ENCODE data around the gene SPACDR.

The SPACDR gene

DNA sequence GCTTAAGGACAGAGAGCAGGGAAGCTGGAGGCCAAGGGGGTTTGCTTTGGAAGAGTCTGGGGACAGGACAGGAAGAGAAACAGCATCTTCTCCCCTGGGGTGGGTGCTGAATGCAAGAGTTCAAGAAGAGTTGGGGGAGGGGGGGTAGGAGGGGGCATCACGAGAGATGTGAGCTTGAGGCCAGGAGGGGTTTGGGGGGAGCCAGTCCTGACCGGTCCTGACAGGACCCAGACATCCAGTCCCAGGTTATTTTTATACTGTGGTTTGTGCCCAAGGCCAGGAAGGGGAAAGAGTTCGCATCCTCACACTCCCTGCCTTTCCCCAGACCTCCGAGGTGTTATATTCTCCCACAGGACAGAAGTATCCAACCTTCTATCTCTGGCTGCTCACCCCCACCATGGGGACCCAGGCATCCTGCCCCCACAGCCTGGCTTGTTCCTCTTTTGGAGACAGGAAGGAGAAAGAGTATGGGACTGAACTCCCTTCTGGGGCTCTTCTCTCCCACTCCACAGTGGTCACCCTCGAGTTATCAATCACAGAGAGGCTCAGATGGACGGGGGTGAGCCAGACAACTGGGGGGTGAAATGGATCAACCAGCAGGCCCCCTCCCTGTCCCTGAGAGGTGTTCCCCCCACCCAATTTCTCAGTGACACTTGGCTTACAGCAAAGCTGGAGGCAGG, 12.2 kb upstream of the SPACDR start:
- H3K27me3 ChIP-seq (ENCODE audit: low read depth, low read length), result no peaks in the 10 kb centered on the region
- peaks cover 33% of the 10 kb centered on the region for H4K20me1 ChIP-seq (ENCODE audit: insufficient read depth, low read length)
- peak overlapping the region; percentile 90 for H3K4me2 ChIP-seq (ENCODE audit: low read length)
- TF ChIP-seq, protein P1, sequence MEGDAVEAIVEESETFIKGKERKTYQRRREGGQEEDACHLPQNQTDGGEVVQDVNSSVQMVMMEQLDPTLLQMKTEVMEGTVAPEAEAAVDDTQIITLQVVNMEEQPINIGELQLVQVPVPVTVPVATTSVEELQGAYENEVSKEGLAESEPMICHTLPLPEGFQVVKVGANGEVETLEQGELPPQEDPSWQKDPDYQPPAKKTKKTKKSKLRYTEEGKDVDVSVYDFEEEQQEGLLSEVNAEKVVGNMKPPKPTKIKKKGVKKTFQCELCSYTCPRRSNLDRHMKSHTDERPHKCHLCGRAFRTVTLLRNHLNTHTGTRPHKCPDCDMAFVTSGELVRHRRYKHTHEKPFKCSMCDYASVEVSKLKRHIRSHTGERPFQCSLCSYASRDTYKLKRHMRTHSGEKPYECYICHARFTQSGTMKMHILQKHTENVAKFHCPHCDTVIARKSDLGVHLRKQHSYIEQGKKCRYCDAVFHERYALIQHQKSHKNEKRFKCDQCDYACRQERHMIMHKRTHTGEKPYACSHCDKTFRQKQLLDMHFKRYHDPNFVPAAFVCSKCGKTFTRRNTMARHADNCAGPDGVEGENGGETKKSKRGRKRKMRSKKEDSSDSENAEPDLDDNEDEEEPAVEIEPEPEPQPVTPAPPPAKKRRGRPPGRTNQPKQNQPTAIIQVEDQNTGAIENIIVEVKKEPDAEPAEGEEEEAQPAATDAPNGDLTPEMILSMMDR (IDR thresholded peaks at IDR 0.05; ENCODE audit: low read depth, low read length), result no peak
- TF ChIP-seq EZH2phosphoT487 (IDR thresholded peaks at IDR 0.05; ENCODE audit: low read depth), result no peak
- no peak overlapping the region for H2AFZ ChIP-seq (ENCODE audit: low read depth, low read length)
- no peaks in the 10 kb centered on the region for H3K9me3 ChIP-seq (ENCODE audit: insufficient read depth, low read length)
- H3K4me3 ChIP-seq (ENCODE audit: low read length), result peak overlapping the region; percentile 37
- H3K9ac ChIP-seq (ENCODE audit: low read length), result no peak overlapping the region
- peaks cover 41% of the 10 kb centered on the region for H3K4me1 ChIP-seq (ENCODE audit: low read length)
- peaks cover 26% of the 10 kb centered on the region for H3K79me2 ChIP-seq (ENCODE audit: low read length)
- no peak overlapping the region for H3K27ac ChIP-seq (ENCODE audit: low read length)
- H3K36me3 ChIP-seq (replicated peaks; ENCODE audit: low read depth, low read length), result peaks cover 23% of the 10 kb centered on the region

DNA sequence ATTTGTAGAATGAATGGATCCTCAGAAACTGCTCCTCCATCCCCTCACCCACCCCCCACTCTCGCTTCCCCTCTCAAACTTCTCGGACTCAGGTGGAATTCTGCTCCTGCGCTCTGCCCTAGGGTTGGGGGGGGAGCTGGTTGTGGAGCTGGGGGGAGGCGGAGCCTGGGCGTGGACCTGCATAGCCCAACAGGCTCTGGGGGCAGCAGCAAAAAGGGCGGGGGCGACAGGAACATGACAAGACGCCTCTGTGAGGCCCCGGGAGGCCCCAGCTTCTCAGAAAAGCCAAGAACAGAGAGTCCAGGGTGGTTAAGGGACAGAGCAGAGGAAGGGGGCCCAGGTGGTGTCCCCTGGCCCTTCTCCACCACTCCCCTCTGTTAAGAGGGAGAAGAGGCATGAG, 11.5 kb upstream of the SPACDR start:
- peak overlapping the region; percentile 90 for H3K4me2 ChIP-seq (ENCODE audit: low read length)
- H3K79me2 ChIP-seq (ENCODE audit: low read length), result peaks cover 26% of the 10 kb centered on the region
- TF ChIP-seq, protein P1 (IDR thresholded peaks at IDR 0.05; ENCODE audit: low read depth, low read length), result no peak
- TF ChIP-seq EZH2phosphoT487 (IDR thresholded peaks at IDR 0.05; ENCODE audit: low read depth), result no peak
- peaks cover 37% of the 10 kb centered on the region for H3K4me1 ChIP-seq (ENCODE audit: low read length)
- no peaks in the 10 kb centered on the region for H3K27me3 ChIP-seq (ENCODE audit: low read depth, low read length)
- peaks cover 33% of the 10 kb centered on the region for H4K20me1 ChIP-seq (ENCODE audit: insufficient read depth, low read length)
- H3K4me3 ChIP-seq (ENCODE audit: low read length), result peak overlapping the region; percentile 37
- no peak overlapping the region; the same call in 1 of the 2 replicates for H3K9ac ChIP-seq (ENCODE audit: low read length)
- no peak overlapping the region for H2AFZ ChIP-seq (ENCODE audit: low read depth, low read length)
- peaks cover 26% of the 10 kb centered on the region for H3K36me3 ChIP-seq (replicated peaks; ENCODE audit: low read depth, low read length)
- H3K27ac ChIP-seq (ENCODE audit: low read length), result no peak overlapping the region
- no peaks in the 10 kb centered on the region for H3K9me3 ChIP-seq (ENCODE audit: insufficient read depth, low read length)

DNA sequence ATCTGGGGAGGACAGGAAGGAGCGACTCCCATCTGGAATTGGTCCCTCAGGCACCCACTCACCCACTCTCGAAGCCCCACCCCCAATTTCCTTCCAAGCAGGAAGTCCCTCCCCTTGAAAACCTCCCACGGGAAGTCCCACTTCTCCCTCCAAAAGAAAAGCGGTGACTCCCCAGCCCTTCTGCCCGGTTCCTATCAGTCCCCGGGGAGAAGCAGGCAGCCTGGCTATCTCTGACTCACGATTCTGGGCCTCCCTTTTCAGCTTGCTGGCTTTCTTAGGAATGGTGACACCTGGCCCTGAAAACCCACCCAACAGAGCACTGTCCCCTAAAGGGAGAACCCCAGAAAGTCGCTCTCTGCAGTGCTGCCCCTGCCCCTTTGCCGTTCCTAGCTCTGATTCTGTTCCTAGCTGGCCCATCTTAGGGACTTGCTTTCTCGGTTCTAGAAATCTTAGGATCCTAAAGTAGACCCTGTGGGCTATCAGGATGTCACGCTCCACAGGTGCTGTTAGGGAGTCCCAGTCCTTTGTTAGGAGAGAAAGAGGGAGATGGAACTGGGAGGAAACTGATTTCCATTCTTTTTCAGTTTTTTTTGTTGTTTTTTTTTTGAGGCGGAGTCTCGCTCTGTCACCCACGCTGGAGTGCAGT, 8.9 kb upstream of the SPACDR start:
- Histone ChIP-seq H2AFZ (ENCODE audit: low read depth, low read length) (no peak overlapping the region), H3K4me1 (ENCODE audit: low read length) (peaks cover 32% of the 10 kb centered on the region), H3K9ac (ENCODE audit: low read length) (no peak overlapping the region), H3K79me2 (ENCODE audit: low read length) (peaks cover 16% of the 10 kb centered on the region), H3K9me3 (ENCODE audit: insufficient read depth, low read length) (no peaks in the 10 kb centered on the region), H3K27ac (ENCODE audit: low read length) (no peak overlapping the region), H3K4me3 (ENCODE audit: low read length) (no peak overlapping the region), H4K20me1 (ENCODE audit: insufficient read depth, low read length) (peaks cover 39% of the 10 kb centered on the region), H3K36me3 (replicated peaks; ENCODE audit: low read depth, low read length) (peaks cover 30% of the 10 kb centered on the region), H3K4me2 (ENCODE audit: low read length) (no peak overlapping the region), H3K27me3 (ENCODE audit: low read depth, low read length) (no peaks in the 10 kb centered on the region)
- TF ChIP-seq EZH2phosphoT487 (IDR thresholded peaks at IDR 0.05; ENCODE audit: low read depth), result no peak
- TF ChIP-seq, protein P1 (IDR thresholded peaks at IDR 0.05; ENCODE audit: low read depth, low read length), result no peak

DNA sequence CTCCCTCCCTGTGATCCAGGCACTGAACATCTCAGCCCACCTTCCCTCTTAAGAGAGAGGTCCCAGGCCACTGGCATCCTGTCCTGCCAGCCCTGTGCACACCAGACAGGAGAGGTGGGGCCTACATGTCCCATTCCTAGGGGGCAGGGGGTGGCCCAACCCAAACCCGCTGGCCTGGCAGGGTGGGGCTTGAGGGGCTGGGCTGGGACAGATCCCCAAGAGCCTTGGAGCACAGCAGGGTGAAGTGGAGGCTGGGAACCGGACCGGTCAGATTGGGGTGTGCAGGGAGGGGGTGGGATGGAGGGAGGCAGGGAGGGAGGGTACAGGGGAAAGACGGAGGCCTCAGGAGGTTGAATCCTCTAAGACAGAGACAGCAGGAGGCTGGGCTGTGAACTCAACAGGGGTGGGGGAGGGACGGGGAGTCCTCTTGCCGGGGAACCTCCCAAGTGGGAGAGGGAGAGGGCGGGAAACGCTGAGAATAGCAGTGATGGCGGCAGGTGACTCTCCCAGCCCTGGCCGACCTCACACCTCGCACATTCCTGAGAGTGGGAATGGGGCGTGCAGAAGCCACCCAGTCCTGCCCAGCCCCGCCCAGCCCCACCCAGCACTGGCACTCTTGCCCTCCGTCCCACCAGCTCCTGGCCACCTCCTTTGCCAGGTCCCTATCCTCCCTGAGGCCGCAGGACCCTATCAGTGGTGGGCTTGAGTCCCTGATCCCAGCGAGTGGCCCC, 8.2 kb upstream of the SPACDR start:
- Histone ChIP-seq H3K4me3 (ENCODE audit: low read length) (no peak overlapping the region), H4K20me1 (ENCODE audit: insufficient read depth, low read length) (peaks cover 34% of the 10 kb centered on the region), H3K4me2 (ENCODE audit: low read length) (no peak overlapping the region), H3K27ac (ENCODE audit: low read length) (no peak overlapping the region), H3K9ac (ENCODE audit: low read length) (no peak overlapping the region), H3K36me3 (replicated peaks; ENCODE audit: low read depth, low read length) (peaks cover 30% of the 10 kb centered on the region), H3K79me2 (ENCODE audit: low read length) (peaks cover 9% of the 10 kb centered on the region), H2AFZ (ENCODE audit: low read depth, low read length) (no peak overlapping the region), H3K27me3 (ENCODE audit: low read depth, low read length) (no peaks in the 10 kb centered on the region), H3K4me1 (ENCODE audit: low read length) (peaks cover 28% of the 10 kb centered on the region), H3K9me3 (ENCODE audit: insufficient read depth, low read length) (no peaks in the 10 kb centered on the region)
- no peak for TF ChIP-seq EZH2phosphoT487 (IDR thresholded peaks at IDR 0.05; ENCODE audit: low read depth)
- TF ChIP-seq, protein P1 (IDR thresholded peaks at IDR 0.05; ENCODE audit: low read depth, low read length), result no peak

Measured in OCI-LY3 (cell line).